Activated T-helper 1 cell treated with anti-CD3 and anti-CD28 coated beads, Interleukin-12 subunit alpha, Interleukin-12 subunit beta, Interleukin-2, Interleukin-4 antibody, amounts not matched to agents 30 ng/mL and 10 ng/mL and 1 ng/mL, durations not matched to agents 14 hours and 24 hours and 36 hours (primary cell): ENCODE measurements around the gene ZNF160. TPM values are rescaled to one million over a fixed set of nuclear protein-coding genes. Genes with fewer than 3 reads are reported as not detected.
"Not testable (repeated sequence)": the region's sequence is repeated elsewhere in the genome, so short reads cannot be mapped to it uniquely, and the experiment has no call there.

ENCODE experiments used
- DNase-seq: peaks from one replicate; pipeline ENCODE4 v3.0.0; 2021; ENCODE audit warnings: low spot score
- H3K27ac Mint-ChIP-seq: one replicate; pipeline ENCODE4 v1.8.0; 2021; ENCODE audit warnings: mild to moderate bottlenecking, mixed read lengths
- H3K27me3 Mint-ChIP-seq: one replicate; pipeline ENCODE4 v1.8.0; 2022; ENCODE audit warnings: mild to moderate bottlenecking, moderate library complexity, mixed read lengths; ENCODE audit not compliant: insufficient read depth
- H3K36me3 Mint-ChIP-seq: one replicate; pipeline ENCODE4 v1.8.0; 2021; ENCODE audit warnings: low read depth, mixed read lengths
- H3K4me1 Mint-ChIP-seq: one replicate; pipeline ENCODE4 v1.8.0; 2021; ENCODE audit warnings: low read depth, mixed read lengths
- H3K4me3 Mint-ChIP-seq: one replicate; pipeline ENCODE4 v1.8.0; 2021; ENCODE audit warnings: mild to moderate bottlenecking, moderate library complexity, mixed read lengths
- H3K9me3 Mint-ChIP-seq: one replicate; pipeline ENCODE4 v1.8.0; 2021; ENCODE audit warnings: mixed read lengths
- intact Hi-C: fragments of 100-400 bp; cut with micrococcal nuclease; formaldehyde crosslinking; loops from one replicate; pipeline ENCODE4 v1.15.1; 2024
- total RNA-seq: library from RNA; stranded (reverse); gene quantifications from 2 replicates; pipeline ENCODE4 v1.2.3, GENCODE V29; 2022

ZNF160 gene
- total RNA-seq, 1 donor from 2014 or later, result 26.0 TPM

GRCh38 chr19:53102756-53103233 lies 427 bp downstream of the ZNF160 start:
- H3K4me3 Mint-ChIP-seq, result peak overlapping the region; percentile 92
- H3K27ac Mint-ChIP-seq, result peak overlapping the region; percentile 95
- peaks cover 29% of the 10 kb centered on the region for H3K36me3 Mint-ChIP-seq
- peaks cover 23% of the 10 kb centered on the region for H3K4me1 Mint-ChIP-seq
- intact Hi-C loops, result loop anchor here (1.0 to 10.0 kb wide), 22 partner anchors 57 to 964 kb away; partner anchors contain the start of genes MYADM, ZNF28, ZNF320 and ZNF347
- H3K27me3 Mint-ChIP-seq, result no peaks in the 10 kb centered on the region
- H3K9me3 Mint-ChIP-seq, result peaks cover 12% of the 10 kb centered on the region
- peak; percentile 41 for DNase-seq

- Mint-ChIP-seq H3K27ac (peak overlapping the region; percentile 95), H3K27me3 (no peaks in the 10 kb centered on the region), H3K4me1 (peaks cover 23% of the 10 kb centered on the region), H3K36me3 (peaks cover 34% of the 10 kb centered on the region), H3K9me3 (peaks cover 14% of the 10 kb centered on the region), H3K4me3 (peak overlapping the region; percentile 92)
- intact Hi-C loops, result loop anchor here (2.0 to 10.0 kb wide), 7 partner anchors 179 to 963 kb away; partner anchors contain the start of genes MYADM, ZNF600, ZNF616 and ZNF761
- no peak for DNase-seq
These were observed 941 bp downstream of the ZNF160 start for GRCh38 chr19:53102206-53102755.

- DNase-seq, result no peak
- H3K9me3 Mint-ChIP-seq, result peaks cover 11% of the 10 kb centered on the region
- peaks cover 23% of the 10 kb centered on the region for H3K4me1 Mint-ChIP-seq
- H3K27me3 Mint-ChIP-seq, result no peaks in the 10 kb centered on the region
- peaks cover 37% of the 10 kb centered on the region for H3K36me3 Mint-ChIP-seq
- intact Hi-C loops, result loop anchor here (5.0 to 10.0 kb wide), 3 partner anchors 333 to 914 kb away; partner anchors contain the start of genes MYADM and ZNF761
- H3K4me3 Mint-ChIP-seq, result peak overlapping the region; percentile 92
- peak overlapping the region; percentile 95 for H3K27ac Mint-ChIP-seq
These were observed 1.7 kb downstream of the ZNF160 start for GRCh38 chr19:53101518-53101917.

GRCh38 chr19:53098570-53098969 lies 4.7 kb downstream of the ZNF160 start:
- not testable (repeated sequence) for H3K27ac Mint-ChIP-seq, H3K4me3 Mint-ChIP-seq, H3K27me3 Mint-ChIP-seq, DNase-seq
- Mint-ChIP-seq H3K4me1 (peaks cover 23% of the 10 kb centered on the region), H3K36me3 (peaks cover 60% of the 10 kb centered on the region), H3K9me3 (peaks cover 27% of the 10 kb centered on the region)
- intact Hi-C loops, result loop anchor here (2.0 kb wide), 1 partner anchor 30 kb away; no protein-coding TSS in a partner anchor

GRCh38 chr19:53096982-53097690 lies 6.1 kb downstream of the ZNF160 start:
- peaks cover 16% of the 10 kb centered on the region for H3K4me1 Mint-ChIP-seq
- H3K27ac Mint-ChIP-seq, intact Hi-C loops, H3K27me3 Mint-ChIP-seq, H3K4me3 Mint-ChIP-seq, DNase-seq: not testable (repeated sequence)
- peaks cover 67% of the 10 kb centered on the region for H3K36me3 Mint-ChIP-seq
- peaks cover 32% of the 10 kb centered on the region for H3K9me3 Mint-ChIP-seq

- not testable (repeated sequence) for H3K4me3 Mint-ChIP-seq, H3K27ac Mint-ChIP-seq
These were observed 6.6 kb downstream of the ZNF160 start for GRCh38 chr19:53096579-53096978.

GRCh38 chr19:53094754-53095575 lies 8.3 kb downstream of the ZNF160 start:
- peaks cover 82% of the 10 kb centered on the region for H3K36me3 Mint-ChIP-seq
- H3K27ac Mint-ChIP-seq, result no peak overlapping the region
- intact Hi-C loops, result no loop called here
- no peaks in the 10 kb centered on the region for H3K27me3 Mint-ChIP-seq
- H3K4me3 Mint-ChIP-seq, result no peak overlapping the region
- DNase-seq, result no peak
- H3K9me3 Mint-ChIP-seq, result peaks cover 37% of the 10 kb centered on the region
- H3K4me1 Mint-ChIP-seq, result peaks cover 6% of the 10 kb centered on the region

More at GRCh38 chr19:53096579-53096978, 6.6 kb downstream of the ZNF160 start:
- DNase-seq, intact Hi-C loops, H3K27me3 Mint-ChIP-seq: not testable (repeated sequence)
- peaks cover 67% of the 10 kb centered on the region for H3K36me3 Mint-ChIP-seq
- peaks cover 32% of the 10 kb centered on the region for H3K9me3 Mint-ChIP-seq
- H3K4me1 Mint-ChIP-seq, result peaks cover 11% of the 10 kb centered on the region

- no peak for DNase-seq
- no peak overlapping the region for H3K4me3 Mint-ChIP-seq
- intact Hi-C loops, result no loop called here
- no peaks in the 10 kb centered on the region for H3K27me3 Mint-ChIP-seq
- peaks cover 84% of the 10 kb centered on the region for H3K36me3 Mint-ChIP-seq
- no peak overlapping the region for H3K27ac Mint-ChIP-seq
- no peaks in the 10 kb centered on the region for H3K4me1 Mint-ChIP-seq
- peaks cover 35% of the 10 kb centered on the region for H3K9me3 Mint-ChIP-seq
These were observed 10.5 kb downstream of the ZNF160 start for GRCh38 chr19:53092723-53093122.

- Mint-ChIP-seq H3K27me3 (no peaks in the 10 kb centered on the region), H3K4me1 (no peaks in the 10 kb centered on the region), H3K36me3 (peaks cover 86% of the 10 kb centered on the region), H3K4me3 (no peak overlapping the region), H3K9me3 (peaks cover 40% of the 10 kb centered on the region), H3K27ac (no peak overlapping the region)
- intact Hi-C loops, result no loop called here
- DNase-seq, result no peak
These were observed 11.6 kb downstream of the ZNF160 start for GRCh38 chr19:53091413-53092254.

GRCh38 chr19:53088091-53088490 lies 15.1 kb downstream of the ZNF160 start:
- H3K36me3 Mint-ChIP-seq, result peaks cover 90% of the 10 kb centered on the region
- peaks cover 40% of the 10 kb centered on the region for H3K9me3 Mint-ChIP-seq
- H3K27ac Mint-ChIP-seq, result no peak overlapping the region
- H3K4me1 Mint-ChIP-seq, result no peaks in the 10 kb centered on the region
- no peak for DNase-seq
- intact Hi-C loops, result no loop called here
- H3K4me3 Mint-ChIP-seq, result no peak overlapping the region
- no peaks in the 10 kb centered on the region for H3K27me3 Mint-ChIP-seq

- no peaks in the 10 kb centered on the region for H3K27me3 Mint-ChIP-seq
- no peak overlapping the region for H3K4me3 Mint-ChIP-seq
- peaks cover 38% of the 10 kb centered on the region for H3K9me3 Mint-ChIP-seq
- intact Hi-C loops, result no loop called here
- no peak for DNase-seq
- no peak overlapping the region for H3K27ac Mint-ChIP-seq
- no peaks in the 10 kb centered on the region for H3K4me1 Mint-ChIP-seq
- H3K36me3 Mint-ChIP-seq, result peaks cover 92% of the 10 kb centered on the region
These were observed 16.3 kb downstream of the ZNF160 start for GRCh38 chr19:53086949-53087348.

GRCh38 chr19:53085496-53085895 lies 17.7 kb downstream of the ZNF160 start:
- Mint-ChIP-seq H3K4me1 (no peaks in the 10 kb centered on the region), H3K36me3 (peaks cover 92% of the 10 kb centered on the region), H3K27me3 (no peaks in the 10 kb centered on the region), H3K27ac (no peak overlapping the region), H3K9me3 (peaks cover 50% of the 10 kb centered on the region), H3K4me3 (no peak overlapping the region)
- intact Hi-C loops, result no loop called here
- DNase-seq, result no peak
